Endothelial cell of umbilical vein (primary cell): ENCODE measurements around the gene UIMC1.

Experiments
- CTCF ChIP-seq, 2 donors: IDR thresholded peaks; 1 replicate in 1 of 2; 2 replicates in 1 of 2; pipeline ENCODE4 v1.5.1; 2011; ENCODE audit warnings: low read length in 2 of 2, mild to moderate bottlenecking in 2 of 2, moderate library complexity in 2 of 2, control low read depth in 1 of 2, inconsistent platforms in 1 of 2, low read depth in 1 of 2; ENCODE audit not compliant: insufficient read depth in 1 of 2; ENCODE audit errors: extremely low read depth in 1 of 2
- POLR2AphosphoS5 ChIP-seq: IDR thresholded peaks from 2 replicates; pipeline ENCODE4 v1.6.1; 2012; ENCODE audit warnings: low read depth, mild to moderate bottlenecking, control low read depth, low read length, moderate library complexity; ENCODE audit not compliant: insufficient read depth

- TF ChIP-seq CTCF (IDR thresholded peaks at IDR 0.05; ENCODE audit: extremely low read depth in 1 of 2, insufficient read depth in 1 of 2, low read depth in 1 of 2, low read length in 2 of 2) (no peak), POLR2AphosphoS5 (no peak)
Measured at GRCh38 chr5:177027665-177028064, 21.1 kb upstream of the UIMC1 start.
